SK-N-MC (cell line): ENCODE results near the gene RRP7A.

Experiments used
- EZH2 ChIP-seq: fragments of 200-600 bp; sonication (generic); IDR thresholded peaks from one replicate; pipeline ENCODE4 v1.6.1; 2017; ENCODE audit warnings: antibody characterized with exemption
- POLR2AphosphoS5 ChIP-seq: IDR thresholded peaks from 2 replicates; pipeline ENCODE4 v1.6.1; 2012; ENCODE audit warnings: mild to moderate bottlenecking, low read depth, low read length, borderline replicate concordance

GRCh38 chr22:42528591-42529307, 9.2 kb upstream of the RRP7A start:
- TF ChIP-seq EZH2 (no peak), POLR2AphosphoS5 (no peak)
